HEK293 (cell line): ENCODE data around the gene C1RL.

Experiments
- MYNN ChIP-seq: fragments of 450-650 bp; formaldehyde crosslinking; IDR thresholded peaks from 2 replicates; pipeline ENCODE4 v1.5.1; 2016; ENCODE audit warnings: missing biosample characterization, missing genetic modification characterization, borderline replicate concordance
- TF ChIP-seq, protein P1 (sequence below): fragments of 450-650 bp; formaldehyde crosslinking; IDR thresholded peaks from 2 replicates; pipeline ENCODE4 v1.5.1; 2016; ENCODE audit warnings: missing biosample characterization, missing genetic modification characterization
- TF ChIP-seq, protein P2 (sequence below): fragments of 450-650 bp; formaldehyde crosslinking; conservative IDR thresholded peaks from 2 replicates; pipeline ENCODE4 v1.5.1; 2016; ENCODE audit warnings: low read depth, missing biosample characterization, missing genetic modification characterization
- TF ChIP-seq, protein P3 (sequence below): fragments of 450-650 bp; formaldehyde crosslinking; IDR thresholded peaks from 2 replicates; pipeline ENCODE4 v1.5.1; 2016; ENCODE audit warnings: missing biosample characterization, missing genetic modification characterization

DNA sequence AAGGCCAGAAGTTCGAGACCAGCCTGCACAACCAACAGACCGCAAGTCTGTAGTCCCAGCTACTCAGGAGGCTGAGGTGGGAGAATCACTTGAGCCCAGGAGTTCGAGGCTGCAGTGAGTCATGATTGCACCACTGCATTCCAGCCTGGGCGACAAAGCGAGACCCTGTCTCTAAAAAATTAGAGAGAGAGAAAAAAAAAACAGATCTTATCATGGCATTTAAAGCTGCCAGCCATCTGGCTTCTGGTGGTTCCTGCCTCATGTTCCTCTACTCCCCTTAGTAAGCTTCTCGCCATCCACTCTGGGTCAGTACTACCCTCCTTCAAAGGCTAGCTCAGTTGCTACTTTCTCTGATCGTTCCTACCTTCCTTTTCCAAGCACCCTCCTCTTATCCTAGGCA, 37.2 kb upstream of the C1RL start:
- TF ChIP-seq, protein P1, sequence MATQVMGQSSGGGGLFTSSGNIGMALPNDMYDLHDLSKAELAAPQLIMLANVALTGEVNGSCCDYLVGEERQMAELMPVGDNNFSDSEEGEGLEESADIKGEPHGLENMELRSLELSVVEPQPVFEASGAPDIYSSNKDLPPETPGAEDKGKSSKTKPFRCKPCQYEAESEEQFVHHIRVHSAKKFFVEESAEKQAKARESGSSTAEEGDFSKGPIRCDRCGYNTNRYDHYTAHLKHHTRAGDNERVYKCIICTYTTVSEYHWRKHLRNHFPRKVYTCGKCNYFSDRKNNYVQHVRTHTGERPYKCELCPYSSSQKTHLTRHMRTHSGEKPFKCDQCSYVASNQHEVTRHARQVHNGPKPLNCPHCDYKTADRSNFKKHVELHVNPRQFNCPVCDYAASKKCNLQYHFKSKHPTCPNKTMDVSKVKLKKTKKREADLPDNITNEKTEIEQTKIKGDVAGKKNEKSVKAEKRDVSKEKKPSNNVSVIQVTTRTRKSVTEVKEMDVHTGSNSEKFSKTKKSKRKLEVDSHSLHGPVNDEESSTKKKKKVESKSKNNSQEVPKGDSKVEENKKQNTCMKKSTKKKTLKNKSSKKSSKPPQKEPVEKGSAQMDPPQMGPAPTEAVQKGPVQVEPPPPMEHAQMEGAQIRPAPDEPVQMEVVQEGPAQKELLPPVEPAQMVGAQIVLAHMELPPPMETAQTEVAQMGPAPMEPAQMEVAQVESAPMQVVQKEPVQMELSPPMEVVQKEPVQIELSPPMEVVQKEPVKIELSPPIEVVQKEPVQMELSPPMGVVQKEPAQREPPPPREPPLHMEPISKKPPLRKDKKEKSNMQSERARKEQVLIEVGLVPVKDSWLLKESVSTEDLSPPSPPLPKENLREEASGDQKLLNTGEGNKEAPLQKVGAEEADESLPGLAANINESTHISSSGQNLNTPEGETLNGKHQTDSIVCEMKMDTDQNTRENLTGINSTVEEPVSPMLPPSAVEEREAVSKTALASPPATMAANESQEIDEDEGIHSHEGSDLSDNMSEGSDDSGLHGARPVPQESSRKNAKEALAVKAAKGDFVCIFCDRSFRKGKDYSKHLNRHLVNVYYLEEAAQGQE (tag by site-specific recombination) = no peak
- TF ChIP-seq, protein P2, sequence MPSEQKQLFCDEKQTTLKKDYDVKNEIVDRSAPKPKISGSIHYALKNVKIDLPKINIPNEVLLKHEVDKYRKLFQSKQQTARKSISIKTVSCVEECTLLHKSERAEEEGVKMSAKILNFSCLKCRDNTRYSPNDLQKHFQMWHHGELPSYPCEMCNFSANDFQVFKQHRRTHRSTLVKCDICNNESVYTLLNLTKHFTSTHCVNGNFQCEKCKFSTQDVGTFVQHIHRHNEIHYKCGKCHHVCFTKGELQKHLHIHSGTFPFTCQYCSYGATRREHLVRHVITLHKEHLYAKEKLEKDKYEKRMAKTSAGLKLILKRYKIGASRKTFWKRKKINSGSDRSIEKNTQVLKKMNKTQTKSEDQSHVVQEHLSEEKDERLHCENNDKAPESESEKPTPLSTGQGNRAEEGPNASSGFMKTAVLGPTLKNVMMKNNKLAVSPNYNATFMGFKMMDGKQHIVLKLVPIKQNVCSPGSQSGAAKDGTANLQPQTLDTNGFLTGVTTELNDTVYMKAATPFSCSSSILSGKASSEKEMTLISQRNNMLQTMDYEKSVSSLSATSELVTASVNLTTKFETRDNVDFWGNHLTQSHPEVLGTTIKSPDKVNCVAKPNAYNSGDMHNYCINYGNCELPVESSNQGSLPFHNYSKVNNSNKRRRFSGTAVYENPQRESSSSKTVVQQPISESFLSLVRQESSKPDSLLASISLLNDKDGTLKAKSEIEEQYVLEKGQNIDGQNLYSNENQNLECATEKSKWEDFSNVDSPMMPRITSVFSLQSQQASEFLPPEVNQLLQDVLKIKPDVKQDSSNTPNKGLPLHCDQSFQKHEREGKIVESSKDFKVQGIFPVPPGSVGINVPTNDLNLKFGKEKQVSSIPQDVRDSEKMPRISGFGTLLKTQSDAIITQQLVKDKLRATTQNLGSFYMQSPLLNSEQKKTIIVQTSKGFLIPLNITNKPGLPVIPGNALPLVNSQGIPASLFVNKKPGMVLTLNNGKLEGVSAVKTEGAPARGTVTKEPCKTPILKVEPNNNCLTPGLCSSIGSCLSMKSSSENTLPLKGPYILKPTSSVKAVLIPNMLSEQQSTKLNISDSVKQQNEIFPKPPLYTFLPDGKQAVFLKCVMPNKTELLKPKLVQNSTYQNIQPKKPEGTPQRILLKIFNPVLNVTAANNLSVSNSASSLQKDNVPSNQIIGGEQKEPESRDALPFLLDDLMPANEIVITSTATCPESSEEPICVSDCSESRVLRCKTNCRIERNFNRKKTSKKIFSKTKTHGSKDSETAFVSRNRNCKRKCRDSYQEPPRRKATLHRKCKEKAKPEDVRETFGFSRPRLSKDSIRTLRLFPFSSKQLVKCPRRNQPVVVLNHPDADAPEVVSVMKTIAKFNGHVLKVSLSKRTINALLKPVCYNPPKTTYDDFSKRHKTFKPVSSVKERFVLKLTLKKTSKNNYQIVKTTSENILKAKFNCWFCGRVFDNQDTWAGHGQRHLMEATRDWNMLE (tag by site-specific recombination) = no peak
- no peak for TF ChIP-seq MYNN (tag by site-specific recombination)
- TF ChIP-seq, protein P3, sequence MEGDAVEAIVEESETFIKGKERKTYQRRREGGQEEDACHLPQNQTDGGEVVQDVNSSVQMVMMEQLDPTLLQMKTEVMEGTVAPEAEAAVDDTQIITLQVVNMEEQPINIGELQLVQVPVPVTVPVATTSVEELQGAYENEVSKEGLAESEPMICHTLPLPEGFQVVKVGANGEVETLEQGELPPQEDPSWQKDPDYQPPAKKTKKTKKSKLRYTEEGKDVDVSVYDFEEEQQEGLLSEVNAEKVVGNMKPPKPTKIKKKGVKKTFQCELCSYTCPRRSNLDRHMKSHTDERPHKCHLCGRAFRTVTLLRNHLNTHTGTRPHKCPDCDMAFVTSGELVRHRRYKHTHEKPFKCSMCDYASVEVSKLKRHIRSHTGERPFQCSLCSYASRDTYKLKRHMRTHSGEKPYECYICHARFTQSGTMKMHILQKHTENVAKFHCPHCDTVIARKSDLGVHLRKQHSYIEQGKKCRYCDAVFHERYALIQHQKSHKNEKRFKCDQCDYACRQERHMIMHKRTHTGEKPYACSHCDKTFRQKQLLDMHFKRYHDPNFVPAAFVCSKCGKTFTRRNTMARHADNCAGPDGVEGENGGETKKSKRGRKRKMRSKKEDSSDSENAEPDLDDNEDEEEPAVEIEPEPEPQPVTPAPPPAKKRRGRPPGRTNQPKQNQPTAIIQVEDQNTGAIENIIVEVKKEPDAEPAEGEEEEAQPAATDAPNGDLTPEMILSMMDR (tag by site-specific recombination) = no peak
